Body of pancreas (tissue), 4 donors: Measurements from ENCODE around the gene USP7. TPM values are rescaled to one million over a fixed set of nuclear protein-coding genes. Genes with fewer than 3 reads are reported as not detected.
A peak's percentile ranks its signal among the peaks of the same experiment; 100 is the strongest.

Source experiments
- ATAC-seq: fragments of 150-250 bp; one replicate; pipeline ENCODE4 v1.9.1; 2016
- DNase-seq, 4 donors: peaks; one replicate each; pipeline ENCODE4 v3.0.0-alpha.2; 2019
- H3K27ac ChIP-seq, 4 donors: fragments of 200-600 bp; sonication (generic); 1 replicate in 3 of 4; 2 replicates in 1 of 4; pipeline versions ENCODE4 v1.5.1 to v1.6.1; 2016 to 2019; ENCODE audit warnings: mild to moderate bottlenecking in 1 of 4, mixed read lengths in 1 of 4, moderate library complexity in 1 of 4
- H3K27me3 ChIP-seq, 2 donors: fragments of 200-600 bp; sonication (generic); one replicate each; pipeline ENCODE4 v1.6.0; 2016; ENCODE audit warnings: mild to moderate bottlenecking in 1 of 2
- H3K36me3 ChIP-seq, 2 donors: fragments of 200-600 bp; sonication (generic); replicated peaks in 1 of 2; 2 replicates each; pipeline ENCODE4 v1.5.1; 2016; ENCODE audit warnings: low read depth in 2 of 2; ENCODE audit not compliant: insufficient read depth in 1 of 2
- H3K4me1 ChIP-seq: fragments of 200-600 bp; sonication (generic); one replicate; pipeline ENCODE4 v1.6.0; 2016
- H3K4me3 ChIP-seq, 2 donors: fragments of 200-600 bp; sonication (generic); 1 replicate in 1 of 2; 2 replicates in 1 of 2; pipeline ENCODE4 v1.5.1; 2016 to 2019
- H3K9me3 ChIP-seq, 3 donors: fragments of 200-600 bp; sonication (generic); 1 replicate in 2 of 3; 2 replicates in 1 of 3; pipeline ENCODE4 v1.5.1; 2016
- POLR2A ChIP-seq, 3 donors: fragments of 450-650 bp; IDR thresholded peaks; one replicate each; pipeline ENCODE4 v1.6.1; 2016; ENCODE audit warnings: antibody characterized with exemption in 3 of 3, mild to moderate bottlenecking in 2 of 3
- WGBS, 2 donors: methylation state at CpG; one replicate each; pipeline ENCODE4 v1.1.5; 2017; 5-methylcytosine and 5-hydroxymethylcytosine counted together
- intact Hi-C: fragments of 100-400 bp; cut with DNase I; formaldehyde crosslinking; loops from one replicate; pipeline ENCODE4 v1.15.1; 2023
- total RNA-seq, 2 donors: library from RNA; depleted of rRNA; stranded (reverse); fragments of >200 nt; gene quantifications; one replicate each; pipeline ENCODE4 v1.1.0, GENCODE V29; 2016
- TF ChIP-seq, protein P1 (sequence below), 7 experiments: fragments of 450-650 bp in 4 of 7; fragments of 200-600 bp in 3 of 7; sonication (generic) in 3 of 7; IDR thresholded peaks; one replicate each; pipeline ENCODE4 v1.5.1; 2016 to 2019; ENCODE audit warnings: antibody characterized with exemption in 7 of 7

Gene USP7
- total RNA-seq, 2 donors from 2014 or later = 36.1 to 38.2 TPM

- Histone ChIP-seq H3K4me3 (no peak overlapping the region), H3K27ac (peak overlapping the region in 1 of 4 donors; percentile 44), H3K9me3 (no peaks in the 10 kb centered on the region), H3K36me3 (peaks cover 0 to 20% of the 10 kb centered on the region in 2 donors), H3K4me1 (peaks cover 13% of the 10 kb centered on the region), H3K27me3 (no peaks in the 10 kb centered on the region)
- 81 to 88% methylated on average over 11 of the region's 11 CpGs for WGBS, 2 donors
- no peak for ATAC-seq
- TF ChIP-seq, protein P1, sequence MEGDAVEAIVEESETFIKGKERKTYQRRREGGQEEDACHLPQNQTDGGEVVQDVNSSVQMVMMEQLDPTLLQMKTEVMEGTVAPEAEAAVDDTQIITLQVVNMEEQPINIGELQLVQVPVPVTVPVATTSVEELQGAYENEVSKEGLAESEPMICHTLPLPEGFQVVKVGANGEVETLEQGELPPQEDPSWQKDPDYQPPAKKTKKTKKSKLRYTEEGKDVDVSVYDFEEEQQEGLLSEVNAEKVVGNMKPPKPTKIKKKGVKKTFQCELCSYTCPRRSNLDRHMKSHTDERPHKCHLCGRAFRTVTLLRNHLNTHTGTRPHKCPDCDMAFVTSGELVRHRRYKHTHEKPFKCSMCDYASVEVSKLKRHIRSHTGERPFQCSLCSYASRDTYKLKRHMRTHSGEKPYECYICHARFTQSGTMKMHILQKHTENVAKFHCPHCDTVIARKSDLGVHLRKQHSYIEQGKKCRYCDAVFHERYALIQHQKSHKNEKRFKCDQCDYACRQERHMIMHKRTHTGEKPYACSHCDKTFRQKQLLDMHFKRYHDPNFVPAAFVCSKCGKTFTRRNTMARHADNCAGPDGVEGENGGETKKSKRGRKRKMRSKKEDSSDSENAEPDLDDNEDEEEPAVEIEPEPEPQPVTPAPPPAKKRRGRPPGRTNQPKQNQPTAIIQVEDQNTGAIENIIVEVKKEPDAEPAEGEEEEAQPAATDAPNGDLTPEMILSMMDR (IDR thresholded peaks at IDR 0.05) = no peak
- DNase-seq = no peak
- intact Hi-C loops = no loop called here
These were observed 40.5 kb downstream of the USP7 start for GRCh38 chr16:8923199-8923598.

DNA sequence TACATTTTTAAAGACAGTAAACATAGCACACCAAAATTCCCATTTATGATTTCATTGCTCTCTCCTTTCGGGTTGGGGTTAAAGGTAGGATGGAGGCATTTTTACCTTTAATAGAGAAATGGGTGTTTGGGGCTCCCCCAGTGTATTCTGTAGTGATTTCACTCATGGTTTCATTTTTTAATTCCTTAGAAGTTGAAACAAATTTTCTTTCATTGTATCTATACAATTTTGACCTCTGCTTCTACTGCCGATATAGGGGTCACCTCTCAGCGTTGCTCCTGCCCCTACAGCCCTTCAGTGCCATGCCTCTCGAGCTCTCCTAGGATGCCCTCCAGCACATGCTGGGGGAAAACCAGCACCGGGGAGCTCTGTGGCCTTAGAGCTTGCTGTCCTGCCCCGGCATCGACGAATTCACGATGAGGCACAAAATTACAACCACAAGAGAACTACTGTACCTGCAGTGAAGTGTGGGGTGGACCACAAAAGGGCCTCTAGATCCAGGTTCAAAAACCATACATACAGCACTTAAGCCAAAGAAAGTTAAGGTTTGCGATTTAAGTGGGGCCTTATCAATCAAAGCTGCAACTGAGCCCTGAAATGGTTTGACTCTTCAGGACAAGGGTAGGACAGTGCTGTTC lies 42.2 kb downstream of the USP7 start:
- TF ChIP-seq, protein P1 (IDR thresholded peaks at IDR 0.05) = no peak
- TF ChIP-seq POLR2A (IDR thresholded peaks at IDR 0.05) = no peak

GRCh38 chr16:8920645-8921346 lies 42.9 kb downstream of the USP7 start:
- WGBS, 2 donors = 83% methylated on average over 6 of the region's 6 CpGs
- H3K36me3 ChIP-seq = peaks cover 0 to 22% of the 10 kb centered on the region in 2 donors
- H3K9me3 ChIP-seq = no peaks in the 10 kb centered on the region
- H3K27me3 ChIP-seq = no peaks in the 10 kb centered on the region
- H3K4me3 ChIP-seq = no peak overlapping the region
- no peak overlapping the region for H3K27ac ChIP-seq
- TF ChIP-seq, protein P1 (IDR thresholded peaks at IDR 0.05) = no peak
- no peak for TF ChIP-seq POLR2A (IDR thresholded peaks at IDR 0.05)
- DNase-seq (no peak), ATAC-seq (no peak)
- H3K4me1 ChIP-seq = peaks cover 16% of the 10 kb centered on the region
- intact Hi-C loops = no loop called here

More for the DNA sequence above, 42.2 kb downstream of the USP7 start:
- ATAC-seq (no peak), DNase-seq (no peak)
- Histone ChIP-seq H3K27ac (no peak overlapping the region), H3K4me1 (peaks cover 13% of the 10 kb centered on the region), H3K9me3 (no peaks in the 10 kb centered on the region), H3K4me3 (no peak overlapping the region), H3K27me3 (no peaks in the 10 kb centered on the region), H3K36me3 (peaks cover 0 to 22% of the 10 kb centered on the region in 2 donors)
- 91 to 99% methylated on average over 10 of the region's 10 CpGs for WGBS, 2 donors
- intact Hi-C loops = no loop called here

DNA sequence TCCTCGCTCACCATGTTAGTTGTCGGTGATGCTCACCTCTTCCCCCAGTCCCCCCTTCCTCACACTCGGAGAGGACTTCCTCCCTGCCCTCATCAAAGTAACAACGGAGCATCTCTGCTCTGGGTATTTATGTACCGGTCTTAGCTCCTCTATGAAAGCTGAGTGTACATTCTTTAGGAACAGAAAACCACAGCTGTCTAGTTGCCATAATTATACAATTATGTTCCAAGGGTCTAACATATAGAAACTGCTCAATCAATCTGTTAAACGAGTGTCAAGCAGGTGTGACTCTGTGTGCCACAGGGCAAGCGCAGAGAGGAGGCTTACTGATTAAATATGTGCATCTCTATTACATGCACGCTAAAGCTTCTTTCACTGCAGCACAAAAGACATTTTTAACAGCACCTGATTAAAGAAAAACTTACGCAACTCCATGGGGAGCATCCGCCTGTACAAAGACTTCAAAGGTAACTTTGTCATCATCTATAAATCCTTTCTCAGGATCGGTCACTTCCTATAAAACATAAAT lies 43.7 kb downstream of the USP7 start:
- no peak for ATAC-seq

More for the DNA sequence above, 43.7 kb downstream of the USP7 start:
- peaks cover 19% of the 10 kb centered on the region for H3K4me1 ChIP-seq
- peaks cover 0 to 22% of the 10 kb centered on the region in 2 donors for H3K36me3 ChIP-seq
- H3K4me3 ChIP-seq = no peak overlapping the region
- intact Hi-C loops = no loop called here
- 83 to 85% methylated on average over 11 of the region's 11 CpGs for WGBS, 2 donors
- H3K9me3 ChIP-seq = no peaks in the 10 kb centered on the region
- TF ChIP-seq POLR2A (IDR thresholded peaks at IDR 0.05) = no peak
- TF ChIP-seq, protein P1 (IDR thresholded peaks at IDR 0.05) = no peak
- DNase-seq = no peak
- H3K27ac ChIP-seq = no peak overlapping the region
- no peaks in the 10 kb centered on the region for H3K27me3 ChIP-seq
